ENCODE results near the gene SENP3.

DNA sequence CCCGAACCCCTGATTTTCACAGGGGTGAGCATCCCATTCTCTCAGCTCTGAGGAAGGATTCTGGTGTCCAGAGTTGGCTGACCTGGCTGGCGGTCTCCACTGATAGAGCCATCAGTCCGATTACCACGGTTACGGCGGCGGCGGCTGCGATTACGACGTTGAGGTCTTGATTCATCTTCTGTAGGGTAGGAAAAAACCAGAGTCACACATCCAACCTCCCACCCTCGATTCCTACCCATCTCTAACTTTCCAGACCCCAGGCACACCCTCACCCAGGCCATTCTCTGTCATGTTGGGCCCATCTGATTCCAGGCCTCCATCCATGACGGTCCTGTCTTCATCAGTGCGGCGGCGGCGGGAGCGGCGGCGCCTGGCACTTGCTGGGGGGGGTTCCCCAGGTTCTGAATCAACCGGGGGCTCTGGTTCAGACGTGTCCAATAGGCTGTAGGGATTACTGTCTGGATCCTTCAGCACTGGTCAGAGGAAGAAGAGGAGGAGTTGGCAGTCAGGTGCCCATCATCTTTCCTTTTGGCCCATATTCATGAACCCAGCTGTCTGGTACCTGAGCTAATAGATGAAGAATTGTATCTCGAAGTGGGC lies 30.8 kb downstream of the SENP3 start:
- no peak for TF ChIP-seq CTCF (IDR thresholded peaks at IDR 0.05; ENCODE audit: poor library complexity)
- TF ChIP-seq EZH2 (IDR thresholded peaks at IDR 0.05; ENCODE audit: borderline replicate concordance): no peak
